ENCODE data around the gene DMD.

The DMD gene

GRCh38 chrX:31337332-31337731 is 1874.0 kb downstream of the DMD start:
- FAIRE-seq (no peak), DNase-seq (ENCODE audit: insufficient read length, low spot score) (no peak)
- TF ChIP-seq POLR2A (IDR thresholded peaks at IDR 0.05; ENCODE audit: low read depth, low read length): no peak

- no peak for TF ChIP-seq POLR2A (IDR thresholded peaks at IDR 0.05; ENCODE audit: low read depth, low read length)
- FAIRE-seq: no peak
- no peak for DNase-seq (ENCODE audit: insufficient read length, low spot score)
Observed at GRCh38 chrX:31336419-31336818, 1874.9 kb downstream of the DMD start.

GRCh38 chrX:31334997-31335396 is 1876.4 kb downstream of the DMD start:
- no peak for TF ChIP-seq POLR2A (IDR thresholded peaks at IDR 0.05; ENCODE audit: low read depth, low read length)
- no peak for DNase-seq (ENCODE audit: insufficient read length, low spot score)
- no peak for FAIRE-seq

- peak; percentile 4 for DNase-seq (ENCODE audit: insufficient read length, low spot score)
- no peak for FAIRE-seq
- TF ChIP-seq POLR2A (IDR thresholded peaks at IDR 0.05; ENCODE audit: low read depth, low read length): no peak
Observed at GRCh38 chrX:31333165-31333831, 1878.1 kb downstream of the DMD start.

- DNase-seq (ENCODE audit: insufficient read length, low spot score) (no peak), FAIRE-seq (no peak)
- no peak for TF ChIP-seq POLR2A (IDR thresholded peaks at IDR 0.05; ENCODE audit: low read depth, low read length)
Observed at GRCh38 chrX:31331928-31332327, 1879.4 kb downstream of the DMD start.

GRCh38 chrX:31331015-31331414 is 1880.3 kb downstream of the DMD start:
- no peak for DNase-seq (ENCODE audit: insufficient read length, low spot score)
- TF ChIP-seq POLR2A (IDR thresholded peaks at IDR 0.05; ENCODE audit: low read depth, low read length): no peak
- no peak for FAIRE-seq

- no peak for TF ChIP-seq POLR2A (IDR thresholded peaks at IDR 0.05; ENCODE audit: low read depth, low read length)
- FAIRE-seq: no peak
- DNase-seq (ENCODE audit: insufficient read length, low spot score): no peak
Observed at GRCh38 chrX:31329298-31329697, 1882.1 kb downstream of the DMD start.

GRCh38 chrX:31323658-31324057 is 1887.7 kb downstream of the DMD start:
- FAIRE-seq (no peak), DNase-seq (ENCODE audit: insufficient read length, low spot score) (no peak)
- TF ChIP-seq POLR2A (IDR thresholded peaks at IDR 0.05; ENCODE audit: low read depth, low read length): no peak

- DNase-seq (ENCODE audit: insufficient read length, low spot score) (no peak), FAIRE-seq (no peak)
- TF ChIP-seq POLR2A (IDR thresholded peaks at IDR 0.05; ENCODE audit: low read depth, low read length): no peak
Observed at GRCh38 chrX:31320740-31321139, 1890.6 kb downstream of the DMD start.

- FAIRE-seq (no peak), DNase-seq (ENCODE audit: insufficient read length, low spot score) (no peak)
- TF ChIP-seq POLR2A (IDR thresholded peaks at IDR 0.05; ENCODE audit: low read depth, low read length): no peak
Observed at GRCh38 chrX:31319586-31319985, 1891.8 kb downstream of the DMD start.

GRCh38 chrX:31318866-31319265 is 1892.5 kb downstream of the DMD start:
- DNase-seq (ENCODE audit: insufficient read length, low spot score): no peak
- no peak for TF ChIP-seq POLR2A (IDR thresholded peaks at IDR 0.05; ENCODE audit: low read depth, low read length)
- no peak for FAIRE-seq

GRCh38 chrX:31316340-31316991 is 1894.9 kb downstream of the DMD start:
- TF ChIP-seq POLR2A (IDR thresholded peaks at IDR 0.05; ENCODE audit: low read depth, low read length): no peak
- DNase-seq (ENCODE audit: insufficient read length, low spot score) (no peak), FAIRE-seq (no peak)

GRCh38 chrX:31314921-31315320 is 1896.4 kb downstream of the DMD start:
- TF ChIP-seq POLR2A (IDR thresholded peaks at IDR 0.05; ENCODE audit: low read depth, low read length): no peak
- FAIRE-seq (no peak), DNase-seq (ENCODE audit: insufficient read length, low spot score) (no peak)

- DNase-seq (ENCODE audit: insufficient read length, low spot score) (no peak), FAIRE-seq (no peak)
- TF ChIP-seq POLR2A (IDR thresholded peaks at IDR 0.05; ENCODE audit: low read depth, low read length): no peak
Observed at GRCh38 chrX:31307952-31308351, 1903.4 kb downstream of the DMD start.

- FAIRE-seq (no peak), DNase-seq (ENCODE audit: insufficient read length, low spot score) (no peak)
- TF ChIP-seq POLR2A (IDR thresholded peaks at IDR 0.05; ENCODE audit: low read depth, low read length): no peak
Observed at GRCh38 chrX:31302573-31303075, 1908.7 kb downstream of the DMD start.

Measured in H54 (cell line).